K562 (cell line): ENCODE data around the gene PARD6A. TPM values are rescaled to one million over a fixed set of nuclear protein-coding genes. Genes with fewer than 3 reads are reported as not detected.

ENCODE experiments used
- ATAC-seq: fragments of 200-7000 bp; cut with Tn5 transposase; 3 replicates; pipeline ENCODE4 v1.9.1; 2020; ENCODE audit warnings: moderate library complexity
- BruUV-seq: library from RNA; stranded (reverse); fragments of 400-500 nt; replicated peaks from 2 replicates; lab custom pipeline; 2021; lab: Mats Ljungman, UMichigan
- CTCF ChIA-PET: fragments of 300-600 bp; formaldehyde crosslinking; extraction: SDS; loops from one replicate; lab custom pipeline; 2021; ENCODE audit warnings: low intra/inter-chr PET ratio; lab: Yijun Ruan, JAX
- POLR2A ChIA-PET: fragments of 300-600, 350-650 bp; sonication (Branson Sonifier 250); formaldehyde crosslinking; extraction: SDS; loops from one replicate; lab custom pipeline; 2021; ENCODE audit warnings: antibody characterized with exemption, inconsistent platforms; lab: Yijun Ruan, JAX
- DNase-seq, 4 experiments: peaks; one replicate each; pipeline versions ENCODE4 v3.0.0 to v3.0.0-alpha.2; 2011 to 2018; ENCODE audit warnings: low spot score in 3 of 4, mixed read lengths in 3 of 4; ENCODE audit errors: extremely low read depth in 1 of 4
- FAIRE-seq: peaks from 2 replicates; lab custom pipeline; 2011; peaks lifted over from hg19 to GRCh38; lab: Jason Lieb, UNC
- H2AFZ ChIP-seq: 2 replicates; pipeline ENCODE4 v1.6.0; 2011; ENCODE audit warnings: low read depth, low read length, control low read depth, inconsistent platforms
- H3K27ac ChIP-seq: fragments of 200-600 bp; 3 replicates; pipeline ENCODE4 v1.8.0; 2011; ENCODE audit warnings: low read depth, mild to moderate bottlenecking, control low read depth, inconsistent platforms, low read length, moderate library complexity, mixed read lengths; ENCODE audit errors: extremely low read depth
- H3K27me3 ChIP-seq, 2 experiments: fragments of 300-600 bp in 1 of 2; 2 replicates in 1 of 2; 3 replicates in 1 of 2; pipeline versions ENCODE4 v1.6.0 to v1.8.0; 2011; ENCODE audit warnings: inconsistent platforms in 2 of 2, low read length in 2 of 2, mild to moderate bottlenecking in 1 of 2, mixed read lengths in 1 of 2, moderate library complexity in 1 of 2; ENCODE audit not compliant: control insufficient read depth in 2 of 2, insufficient read depth in 2 of 2
- H3K36me3 ChIP-seq: fragments of 300-600 bp; 3 replicates; pipeline ENCODE4 v1.8.0; 2011; ENCODE audit warnings: mild to moderate bottlenecking, low read length, inconsistent platforms; ENCODE audit not compliant: control insufficient read depth, insufficient read depth
- H3K4me1 ChIP-seq, 2 experiments: fragments of 200-600 bp in 1 of 2; replicated peaks in 1 of 2; 2 replicates in 1 of 2; 3 replicates in 1 of 2; pipeline versions ENCODE4 v1.5.1 to v1.8.0; 2011; ENCODE audit warnings: inconsistent platforms in 2 of 2, low read length in 2 of 2, mild to moderate bottlenecking in 1 of 2, mixed read lengths in 1 of 2, moderate library complexity in 1 of 2; ENCODE audit not compliant: control insufficient read depth in 2 of 2, insufficient read depth in 2 of 2
- H3K4me2 ChIP-seq: 2 replicates; pipeline ENCODE4 v1.6.1; 2011; ENCODE audit warnings: low read length, control low read depth, inconsistent platforms, mixed read lengths; ENCODE audit not compliant: insufficient read depth
- H3K4me3 ChIP-seq: fragments of 200-600 bp; sonication (generic), shearing (Covaris generic); 2 replicates; pipeline ENCODE4 v1.5.1; 2016; ENCODE audit warnings: control low read depth, inconsistent platforms
- H3K79me2 ChIP-seq: fragments of 200-600 bp; 3 replicates; pipeline ENCODE4 v1.8.0; 2011; ENCODE audit warnings: low read length, inconsistent platforms; ENCODE audit not compliant: control insufficient read depth, insufficient read depth
- H3K9ac ChIP-seq, 2 experiments: 2 replicates each; pipeline versions ENCODE4 v1.6.0 to v1.6.1; 2011; ENCODE audit warnings: low read depth in 2 of 2, low read length in 2 of 2, control low read depth in 1 of 2, inconsistent platforms in 1 of 2, mild to moderate bottlenecking in 1 of 2, mixed read lengths in 1 of 2; ENCODE audit not compliant: insufficient read depth in 1 of 2
- H3K9me1 ChIP-seq: one replicate; pipeline ENCODE4 v1.6.0; 2011; ENCODE audit warnings: inconsistent platforms, mild to moderate bottlenecking, low read length, moderate library complexity; ENCODE audit not compliant: control insufficient read depth, insufficient read depth
- H3K9me3 ChIP-seq: replicated peaks from 2 replicates; pipeline ENCODE4 v1.5.1; 2011; ENCODE audit warnings: low read depth, low read length, inconsistent platforms; ENCODE audit not compliant: control insufficient read depth, insufficient read depth
- H4K20me1 ChIP-seq: replicated peaks from 2 replicates; pipeline ENCODE4 v1.6.1; 2011; ENCODE audit warnings: low read length, inconsistent platforms, mixed read lengths; ENCODE audit not compliant: control insufficient read depth, insufficient read depth
- ARID1B ChIP-seq: fragments of 450-650 bp; IDR thresholded peaks from 2 replicates; pipeline ENCODE4 v1.6.1; 2016; ENCODE audit warnings: antibody characterized with exemption, mild to moderate bottlenecking, inconsistent platforms
- MED1 ChIP-seq: sonication (generic); formaldehyde crosslinking; IDR thresholded peaks from 2 replicates; pipeline ENCODE4 v1.8.1; 2023; ENCODE audit warnings: missing genetic modification reagents, borderline replicate concordance
- NELFE ChIP-seq: IDR thresholded peaks from 2 replicates; pipeline ENCODE4 v1.6.1; 2011; ENCODE audit warnings: mild to moderate bottlenecking; ENCODE audit not compliant: insufficient read depth, insufficient read length
- NFE2 ChIP-seq: IDR thresholded peaks from 2 replicates; pipeline ENCODE4 v1.6.1; 2014; ENCODE audit warnings: antibody characterized with exemption, low read depth
- PCBP2 ChIP-seq: fragments of 200-400 bp; formaldehyde crosslinking; IDR thresholded peaks from 2 replicates; pipeline ENCODE4 v1.6.1; 2018; ENCODE audit warnings: low read length, low read depth, mild to moderate bottlenecking, moderate library complexity; ENCODE audit not compliant: poor library complexity, severe bottlenecking
- RBM39 ChIP-seq: fragments of 200-400 bp; formaldehyde crosslinking; optimal IDR thresholded peaks from 2 replicates; pipeline ENCODE3; 2018; ENCODE audit warnings: low read depth, low read length
- TBP ChIP-seq: optimal IDR thresholded peaks from 2 replicates; pipeline ENCODE3; 2011; ENCODE audit warnings: low read depth, low read length, improper control_type of control experiment
- ZNF12 ChIP-seq: sonication (generic); formaldehyde crosslinking; IDR thresholded peaks from 2 replicates; pipeline ENCODE4 v1.4.0; 2020; ENCODE audit warnings: mild to moderate bottlenecking, missing genetic modification reagents
- ZNF121 ChIP-seq: sonication (generic); formaldehyde crosslinking; conservative IDR thresholded peaks from 2 replicates; pipeline ENCODE4 v1.8.0; 2022; ENCODE audit warnings: missing genetic modification reagents
- WGBS: fragments of 100-300 bp; shearing (Covaris generic); methylation state at CpG from one replicate; pipeline ENCODE4 v1.1.6; 2016; ENCODE audit warnings: low coverage, mixed read lengths; ENCODE audit not compliant: insufficient coverage; ENCODE audit errors: missing lambda C conversion rate; 5-methylcytosine and 5-hydroxymethylcytosine counted together
- in situ Hi-C: fragments of 300-500 bp; cut with MboI; formaldehyde crosslinking; loops from 4 replicates; pipeline ENCODE4 v1.15.0; 2018; ENCODE audit warnings: inconsistent platforms, mixed read lengths
- intact Hi-C: fragments of 100-400 bp; cut with micrococcal nuclease; formaldehyde crosslinking; loops from 2 replicates; pipeline ENCODE4 v1.14.2; 2022
- polyA plus RNA-seq, 8 experiments: library from polyadenylated mRNA; depleted of rRNA in 4 of 8; stranded (reverse) in 5 of 8; unstranded in 3 of 8; fragments of >200 nt; fragmentation: Nextera tagmentation in 2 of 8; fragmentation: Illumina TruSeq in 1 of 8; extraction: Ambion mirVana in 2 of 8; extraction: Trizol in 1 of 8; gene quantifications; 2 replicates each; pipeline versions ENCODE4 v1.2.1 to v1.2.3, GENCODE V29; 2011 to 2014; ENCODE audit warnings: inconsistent platforms in 1 of 8, missing spikeins in 1 of 8
- total RNA-seq, 7 experiments: library from RNA; depleted of rRNA in 6 of 7; stranded (reverse); fragments of >200 nt in 6 of 7; fragmentation: Illumina TruSeq in 2 of 7; extraction: Trizol in 2 of 7; gene quantifications; 2 replicates each; pipeline versions ENCODE4 v1.2.1 to v1.2.3, GENCODE V29; 2011 to 2021; ENCODE audit warnings: low replicate concordance in 1 of 7

Gene PARD6A
- total and polyA plus RNA-seq, 9 of the 15 experiments (the other 6 are each of a cell fraction or from before 2014, with no cell fraction given): 0.04 to 2.0 (median 0.44) TPM

- DNase-seq: no peak
- peaks cover 2% of the 10 kb centered on the region for H3K9me1 ChIP-seq
- 77% methylated on average over 10 of the region's 10 CpGs for WGBS
- ATAC-seq: no peak
- intact Hi-C loops: no loop called here
- POLR2A ChIA-PET: interaction anchor here (0.9 kb wide), 1 partner anchor 13 kb away, joined by 3 read pairs; no protein-coding TSS in a partner anchor
- BruUV-seq: no TSS peak
- peaks cover 6% of the 10 kb centered on the region; the same call in 1 of the 2 replicates for H4K20me1 ChIP-seq
- FAIRE-seq: no peak
- no peaks in the 10 kb centered on the region for H3K27me3 ChIP-seq
- H3K9ac ChIP-seq: no peak overlapping the region
- H3K4me1 ChIP-seq: no peaks in the 10 kb centered on the region; a peak in 2 of 5 replicates
- no peaks in the 10 kb centered on the region for H3K79me2 ChIP-seq
- TF ChIP-seq TBP (no peak), ZNF121 (CRISPR knock-in tag) (peak; percentile 77)
- TF ChIP-seq, all 486 proteins: peak for 1
- H3K4me3 ChIP-seq: no peak overlapping the region
- H3K4me2 ChIP-seq: no peak overlapping the region
- H3K36me3 ChIP-seq: peaks cover 25% of the 10 kb centered on the region; the same call in 2 of the 3 replicates
- in situ Hi-C loops: loop anchor here (10.0 kb wide), 1 partner anchor 365 kb away; no protein-coding TSS in a partner anchor
- CTCF ChIA-PET: no interaction called here
- no peak overlapping the region for H2AFZ ChIP-seq
- no peaks in the 10 kb centered on the region for H3K9me3 ChIP-seq
- H3K27ac ChIP-seq: no peak overlapping the region
These were observed 19.5 kb downstream of the PARD6A start for GRCh38 chr16:67679935-67680897.

- Histone ChIP-seq H3K4me2 (no peak overlapping the region), H3K27me3 (no peaks in the 10 kb centered on the region), H2AFZ (no peak overlapping the region), H3K9me1 (peaks cover 2% of the 10 kb centered on the region)
- 89% methylated on average over 4 of the region's 4 CpGs for WGBS
- TF ChIP-seq PCBP2: no peak
- no peak for TF ChIP-seq ARID1B
- no peak for TF ChIP-seq MED1 (CRISPR knock-in tag)
- TF ChIP-seq ZNF12 (CRISPR knock-in tag): no peak
- TF ChIP-seq NFE2: no peak
- TF ChIP-seq RBM39: no peak
- no peak for TF ChIP-seq NELFE
- TF ChIP-seq, all 486 proteins: peak for 0
- H4K20me1 ChIP-seq: peaks cover 6% of the 10 kb centered on the region; the same call in 1 of the 2 replicates
- H3K9ac ChIP-seq: no peak overlapping the region
- FAIRE-seq (no peak), DNase-seq (no peak), ATAC-seq (no peak)
- no peak overlapping the region for H3K27ac ChIP-seq
- H3K79me2 ChIP-seq: no peaks in the 10 kb centered on the region
- intact Hi-C loops (no loop called here), in situ Hi-C loops (no loop called here)
- CTCF ChIA-PET: no interaction called here
- BruUV-seq: TSS peak; percentile 34
- no peaks in the 10 kb centered on the region for H3K9me3 ChIP-seq
- H3K4me3 ChIP-seq: no peak overlapping the region
- H3K4me1 ChIP-seq: no peaks in the 10 kb centered on the region
- POLR2A ChIA-PET: interaction anchor here (0.8 kb wide), 1 partner anchor 26 kb away, joined by 3 read pairs; no protein-coding TSS in a partner anchor
- peaks cover 31% of the 10 kb centered on the region; the same call in 2 of the 3 replicates for H3K36me3 ChIP-seq
These were observed 23.0 kb downstream of the PARD6A start for GRCh38 chr16:67683767-67684166.
